K562 (cell line): ENCODE results near the gene LATS2.

ENCODE experiments used
- CREB1 ChIP-seq, 2 experiments: sonication (generic) in 1 of 2; formaldehyde crosslinking in 1 of 2; IDR thresholded peaks; 2 replicates each; pipeline versions ENCODE4 v1.6.1 to v1.8.0; 2012 to 2022; ENCODE audit warnings: inconsistent platforms in 1 of 2, mild to moderate bottlenecking in 1 of 2, missing genetic modification reagents in 1 of 2, moderate library complexity in 1 of 2
- IFI16 ChIP-seq: fragments of 250-450 bp; sonication (Bioruptor Pico); IDR thresholded peaks from 2 replicates; pipeline ENCODE4 v2.1.2; 2022; ENCODE audit warnings: mild to moderate bottlenecking, inconsistent platforms
- SRF ChIP-seq, 2 experiments: fragments of 250-450, 450-650 bp in 1 of 2; sonication (Bioruptor Pico) in 1 of 2; sonication (generic) in 1 of 2; formaldehyde crosslinking; IDR thresholded peaks; 2 replicates each; pipeline versions ENCODE4 v1.5.0 to v1.5.1; 2020 to 2022; ENCODE audit warnings: mild to moderate bottlenecking in 1 of 2, missing genetic modification reagents in 1 of 2
- TBP ChIP-seq: optimal IDR thresholded peaks from 2 replicates; pipeline ENCODE3; 2011; ENCODE audit warnings: low read depth, low read length, improper control_type of control experiment
- TOE1 ChIP-seq, 2 experiments: fragments of 450-650 bp in 1 of 2; sonication (generic) in 1 of 2; formaldehyde crosslinking in 1 of 2; IDR thresholded peaks; 2 replicates each; pipeline versions ENCODE4 v1.7.1 to v1.8.0; 2016 to 2022; ENCODE audit warnings: borderline replicate concordance in 2 of 2, mild to moderate bottlenecking in 2 of 2, antibody characterized with exemption in 1 of 2, inconsistent platforms in 1 of 2, low read depth in 1 of 2, missing genetic modification reagents in 1 of 2, moderate library complexity in 1 of 2
- ZNF324 ChIP-seq: fragments of 250-450 bp; sonication (Bioruptor Pico); IDR thresholded peaks from 2 replicates; pipeline ENCODE4 v1.4.0; 2020; ENCODE audit warnings: mild to moderate bottlenecking
- ZNF431 ChIP-seq: sonication (generic); formaldehyde crosslinking; IDR thresholded peaks from 2 replicates; pipeline ENCODE4 v1.8.0; 2022; ENCODE audit warnings: mild to moderate bottlenecking, missing genetic modification reagents
- ZNF707 ChIP-seq: fragments of 250-450 bp; sonication (Bioruptor Pico); conservative IDR thresholded peaks from 2 replicates; pipeline ENCODE4 v1.8.0; 2022; ENCODE audit warnings: inconsistent platforms, mild to moderate bottlenecking, moderate library complexity
- TF ChIP-seq, protein P1 (sequence below): sonication (generic); formaldehyde crosslinking; IDR thresholded peaks from 2 replicates; pipeline ENCODE4 v1.8.1; 2022; ENCODE audit warnings: missing genetic modification reagents
- TF ChIP-seq, protein P2 (sequence below), 3 experiments: IDR thresholded peaks in 2 of 3; conservative IDR thresholded peaks in 1 of 3; 2 replicates each; pipeline ENCODE4 v1.5.1; 2011 to 2012; ENCODE audit warnings: low read length in 3 of 3, mild to moderate bottlenecking in 3 of 3, control low read depth in 2 of 3, improper control_type of control experiment in 1 of 3, inconsistent platforms in 1 of 3, low read depth in 1 of 3, mixed read lengths in 1 of 3, moderate library complexity in 1 of 3; ENCODE audit not compliant: insufficient read depth in 2 of 3

DNA sequence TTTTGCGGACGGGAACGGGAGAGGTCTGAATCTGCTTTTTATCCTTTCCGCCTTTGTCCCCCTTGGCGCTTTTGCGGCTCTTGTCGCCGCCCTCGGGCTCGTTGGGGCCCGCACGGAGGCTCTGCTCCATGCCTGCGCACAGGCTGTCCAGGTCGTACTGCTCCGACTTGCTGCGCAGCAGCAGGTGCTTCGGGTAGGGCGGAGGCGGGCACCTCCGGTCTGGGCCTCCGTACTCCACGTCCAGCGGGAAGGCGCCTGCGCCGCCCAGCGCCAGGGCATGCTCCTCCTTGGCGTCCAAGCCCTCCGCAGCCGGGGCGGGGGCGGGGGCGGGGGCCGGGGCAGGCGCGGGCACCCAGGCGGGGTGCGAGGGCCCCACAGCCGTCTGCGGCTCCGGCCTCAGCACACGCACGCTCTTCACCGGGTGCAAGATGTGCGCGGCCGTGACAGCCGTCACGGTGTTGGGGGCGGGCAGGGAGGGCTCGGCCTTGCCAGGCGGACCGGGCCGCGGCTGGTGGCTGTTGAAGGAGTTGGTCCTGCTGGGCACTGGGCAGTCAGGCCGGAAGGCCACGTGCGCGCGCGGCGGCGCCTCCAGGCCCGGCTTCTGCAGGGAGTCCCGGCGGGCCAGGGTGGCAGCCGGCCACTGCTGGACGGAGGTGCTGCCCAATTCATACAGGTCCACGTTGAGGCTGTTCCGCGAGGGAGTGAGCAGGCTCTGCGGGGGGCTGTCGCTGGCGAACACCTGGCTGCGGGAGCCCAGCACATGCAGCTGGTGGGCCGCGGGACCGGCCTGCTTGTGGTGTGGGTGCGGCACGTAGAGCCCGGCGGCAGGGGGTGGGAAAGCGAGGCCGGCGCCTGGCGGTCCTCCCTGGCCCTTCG, 73.1 kb downstream of the LATS2 start:
- no peak for TF ChIP-seq SRF (CRISPR knock-in tag; IDR thresholded peaks at IDR 0.05)
- TF ChIP-seq, protein P1, sequence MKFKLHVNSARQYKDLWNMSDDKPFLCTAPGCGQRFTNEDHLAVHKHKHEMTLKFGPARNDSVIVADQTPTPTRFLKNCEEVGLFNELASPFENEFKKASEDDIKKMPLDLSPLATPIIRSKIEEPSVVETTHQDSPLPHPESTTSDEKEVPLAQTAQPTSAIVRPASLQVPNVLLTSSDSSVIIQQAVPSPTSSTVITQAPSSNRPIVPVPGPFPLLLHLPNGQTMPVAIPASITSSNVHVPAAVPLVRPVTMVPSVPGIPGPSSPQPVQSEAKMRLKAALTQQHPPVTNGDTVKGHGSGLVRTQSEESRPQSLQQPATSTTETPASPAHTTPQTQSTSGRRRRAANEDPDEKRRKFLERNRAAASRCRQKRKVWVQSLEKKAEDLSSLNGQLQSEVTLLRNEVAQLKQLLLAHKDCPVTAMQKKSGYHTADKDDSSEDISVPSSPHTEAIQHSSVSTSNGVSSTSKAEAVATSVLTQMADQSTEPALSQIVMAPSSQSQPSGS = no peak
- TF ChIP-seq ZNF324 = no peak
- TF ChIP-seq, protein P2, sequence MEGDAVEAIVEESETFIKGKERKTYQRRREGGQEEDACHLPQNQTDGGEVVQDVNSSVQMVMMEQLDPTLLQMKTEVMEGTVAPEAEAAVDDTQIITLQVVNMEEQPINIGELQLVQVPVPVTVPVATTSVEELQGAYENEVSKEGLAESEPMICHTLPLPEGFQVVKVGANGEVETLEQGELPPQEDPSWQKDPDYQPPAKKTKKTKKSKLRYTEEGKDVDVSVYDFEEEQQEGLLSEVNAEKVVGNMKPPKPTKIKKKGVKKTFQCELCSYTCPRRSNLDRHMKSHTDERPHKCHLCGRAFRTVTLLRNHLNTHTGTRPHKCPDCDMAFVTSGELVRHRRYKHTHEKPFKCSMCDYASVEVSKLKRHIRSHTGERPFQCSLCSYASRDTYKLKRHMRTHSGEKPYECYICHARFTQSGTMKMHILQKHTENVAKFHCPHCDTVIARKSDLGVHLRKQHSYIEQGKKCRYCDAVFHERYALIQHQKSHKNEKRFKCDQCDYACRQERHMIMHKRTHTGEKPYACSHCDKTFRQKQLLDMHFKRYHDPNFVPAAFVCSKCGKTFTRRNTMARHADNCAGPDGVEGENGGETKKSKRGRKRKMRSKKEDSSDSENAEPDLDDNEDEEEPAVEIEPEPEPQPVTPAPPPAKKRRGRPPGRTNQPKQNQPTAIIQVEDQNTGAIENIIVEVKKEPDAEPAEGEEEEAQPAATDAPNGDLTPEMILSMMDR (IDR thresholded peaks at IDR 0.05 in 2 of 3, conservative IDR thresholded peaks at IDR 0.05 in 1 of 3; ENCODE audit: insufficient read depth in 2 of 3, low read depth in 1 of 3, low read length in 3 of 3) = no peak
- no peak for TF ChIP-seq IFI16 (CRISPR knock-in tag)
- no peak for TF ChIP-seq CREB1 (IDR thresholded peaks at IDR 0.05)
- no peak for TF ChIP-seq CREB1 (CRISPR knock-in tag; IDR thresholded peaks at IDR 0.05)
- no peak for TF ChIP-seq ZNF707
- TF ChIP-seq ZNF431 (CRISPR knock-in tag) = no peak
- TF ChIP-seq TBP = no peak
- TF ChIP-seq TOE1 (IDR thresholded peaks at IDR 0.05; ENCODE audit: borderline replicate concordance) = no peak
- no peak for TF ChIP-seq TOE1 (CRISPR knock-in tag; IDR thresholded peaks at IDR 0.05; ENCODE audit: borderline replicate concordance, low read depth)
